Choroid plexus epithelial cell (primary cell): Measurements from ENCODE around the gene FSD2.

ENCODE experiments used
- DNase-seq: peaks from one replicate; pipeline ENCODE4 v3.0.0-alpha.2; 2010; ENCODE audit warnings: low read depth
- H3K4me3 ChIP-seq: 2 replicates; pipeline ENCODE4 v1.5.1; 2011; ENCODE audit warnings: low read depth, mild to moderate bottlenecking, control low read depth, low read length, moderate library complexity
- TF ChIP-seq, protein P1 (sequence below): conservative IDR thresholded peaks from 2 replicates; pipeline ENCODE4 v1.5.1; 2011; ENCODE audit warnings: low read depth, mild to moderate bottlenecking, control low read depth, inconsistent platforms, low read length, moderate library complexity

The FSD2 gene

DNA sequence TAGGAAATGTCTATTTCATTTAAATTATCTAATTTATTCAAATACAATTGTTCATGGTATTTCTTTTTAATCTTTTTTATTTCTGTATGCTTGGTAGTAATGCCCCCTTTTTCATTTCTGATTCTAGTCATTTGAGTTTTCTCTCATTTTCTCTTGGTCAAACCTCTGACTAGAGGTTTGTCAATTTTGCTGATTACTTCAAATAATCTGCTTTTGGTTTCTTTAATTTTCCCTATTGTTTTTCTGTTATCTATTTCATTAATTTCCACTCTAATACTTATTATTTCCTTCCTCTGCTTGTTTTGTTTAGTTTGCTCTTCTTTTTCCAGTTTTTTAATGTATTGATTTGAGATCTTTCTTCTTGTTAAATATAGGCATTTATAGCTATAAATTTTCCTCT, 12.1 kb downstream of the FSD2 start:
- H3K4me3 ChIP-seq, result no peak overlapping the region
- TF ChIP-seq, protein P1, sequence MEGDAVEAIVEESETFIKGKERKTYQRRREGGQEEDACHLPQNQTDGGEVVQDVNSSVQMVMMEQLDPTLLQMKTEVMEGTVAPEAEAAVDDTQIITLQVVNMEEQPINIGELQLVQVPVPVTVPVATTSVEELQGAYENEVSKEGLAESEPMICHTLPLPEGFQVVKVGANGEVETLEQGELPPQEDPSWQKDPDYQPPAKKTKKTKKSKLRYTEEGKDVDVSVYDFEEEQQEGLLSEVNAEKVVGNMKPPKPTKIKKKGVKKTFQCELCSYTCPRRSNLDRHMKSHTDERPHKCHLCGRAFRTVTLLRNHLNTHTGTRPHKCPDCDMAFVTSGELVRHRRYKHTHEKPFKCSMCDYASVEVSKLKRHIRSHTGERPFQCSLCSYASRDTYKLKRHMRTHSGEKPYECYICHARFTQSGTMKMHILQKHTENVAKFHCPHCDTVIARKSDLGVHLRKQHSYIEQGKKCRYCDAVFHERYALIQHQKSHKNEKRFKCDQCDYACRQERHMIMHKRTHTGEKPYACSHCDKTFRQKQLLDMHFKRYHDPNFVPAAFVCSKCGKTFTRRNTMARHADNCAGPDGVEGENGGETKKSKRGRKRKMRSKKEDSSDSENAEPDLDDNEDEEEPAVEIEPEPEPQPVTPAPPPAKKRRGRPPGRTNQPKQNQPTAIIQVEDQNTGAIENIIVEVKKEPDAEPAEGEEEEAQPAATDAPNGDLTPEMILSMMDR, result no peak
- no peak for DNase-seq

DNA sequence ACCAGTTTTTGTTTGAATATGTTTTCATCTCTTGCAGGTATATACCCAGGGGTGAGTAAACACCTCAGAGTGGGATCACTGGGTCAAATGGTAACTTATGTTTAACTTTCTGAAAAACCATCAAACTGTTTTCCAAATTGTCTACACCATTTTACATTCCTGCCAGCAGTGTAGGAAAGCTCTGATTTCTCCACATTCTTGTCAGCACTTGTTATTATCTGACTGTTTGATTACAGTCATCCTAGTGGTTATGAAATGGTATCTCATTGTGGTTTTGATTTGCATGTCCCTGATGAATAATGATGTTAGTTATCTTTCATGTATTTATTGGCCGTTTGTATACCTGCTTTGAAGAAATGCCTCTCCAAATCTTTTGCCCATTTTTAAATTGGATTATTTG, 13.8 kb downstream of the FSD2 start:
- TF ChIP-seq, protein P1, result no peak
- DNase-seq, result no peak
- H3K4me3 ChIP-seq, result no peak overlapping the region

DNA sequence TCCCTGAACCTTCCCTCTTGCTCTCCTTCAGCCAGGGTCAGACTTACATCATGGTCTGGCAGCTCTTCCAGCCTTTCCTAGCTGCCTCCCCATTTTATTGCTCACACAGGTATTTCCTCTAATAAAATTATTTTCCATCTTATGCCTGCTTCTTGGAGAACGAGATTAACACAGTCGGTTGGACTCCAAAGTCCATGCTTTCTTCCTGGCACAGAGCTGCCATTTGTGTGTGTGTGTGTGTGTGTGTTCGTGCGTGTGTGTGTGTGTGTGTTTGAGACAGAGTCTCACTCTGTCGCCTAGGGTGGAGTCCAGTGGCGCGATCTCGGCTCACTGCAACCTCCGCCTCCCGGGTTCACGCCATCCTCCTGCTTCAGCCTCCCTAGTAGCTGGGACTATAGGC, 15.5 kb downstream of the FSD2 start:
- TF ChIP-seq, protein P1, result no peak
- no peak for DNase-seq
- no peak overlapping the region for H3K4me3 ChIP-seq

DNA sequence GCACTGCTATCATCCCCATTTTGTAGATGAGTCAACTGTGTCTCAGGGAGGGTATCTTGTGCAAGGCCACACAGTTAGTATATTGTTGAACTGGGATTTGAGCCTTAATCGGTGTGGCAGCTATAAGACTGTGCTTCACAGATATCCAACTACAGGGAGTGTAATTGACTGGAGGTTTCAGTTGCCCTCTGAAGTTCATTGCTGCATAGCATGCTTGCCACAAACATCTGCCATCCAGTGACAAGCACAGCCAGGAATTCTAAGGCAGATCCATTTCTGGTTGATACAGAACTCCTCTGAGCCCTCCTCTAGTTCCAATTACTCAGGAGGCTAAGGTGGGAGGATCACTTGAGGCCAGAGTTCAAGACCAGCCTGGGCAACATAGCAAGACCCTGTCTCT, 16.4 kb downstream of the FSD2 start:
- no peak for DNase-seq
- no peak overlapping the region for H3K4me3 ChIP-seq
- TF ChIP-seq, protein P1, result no peak

DNA sequence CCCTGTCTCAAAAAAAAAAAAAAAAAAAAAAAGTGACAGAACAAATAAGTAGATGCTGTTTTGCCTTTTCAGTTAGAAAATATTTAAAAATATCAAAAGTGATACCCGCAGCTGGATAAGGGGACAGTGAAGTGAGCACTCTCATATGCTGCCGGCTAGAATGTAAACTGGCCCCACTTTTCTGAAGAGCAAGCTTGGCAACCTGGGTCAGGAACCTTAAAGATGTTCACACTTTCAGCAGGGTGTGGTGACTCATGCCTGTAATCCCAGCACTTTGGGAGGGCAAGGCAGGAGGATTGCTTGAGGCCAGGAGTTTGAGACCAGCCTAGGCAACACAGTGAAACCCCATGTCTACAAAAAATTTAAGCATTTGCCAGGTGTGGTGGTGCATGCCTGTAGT, 17.4 kb downstream of the FSD2 start:
- H3K4me3 ChIP-seq, result no peak overlapping the region
- DNase-seq, result no peak
- TF ChIP-seq, protein P1, result no peak

DNA sequence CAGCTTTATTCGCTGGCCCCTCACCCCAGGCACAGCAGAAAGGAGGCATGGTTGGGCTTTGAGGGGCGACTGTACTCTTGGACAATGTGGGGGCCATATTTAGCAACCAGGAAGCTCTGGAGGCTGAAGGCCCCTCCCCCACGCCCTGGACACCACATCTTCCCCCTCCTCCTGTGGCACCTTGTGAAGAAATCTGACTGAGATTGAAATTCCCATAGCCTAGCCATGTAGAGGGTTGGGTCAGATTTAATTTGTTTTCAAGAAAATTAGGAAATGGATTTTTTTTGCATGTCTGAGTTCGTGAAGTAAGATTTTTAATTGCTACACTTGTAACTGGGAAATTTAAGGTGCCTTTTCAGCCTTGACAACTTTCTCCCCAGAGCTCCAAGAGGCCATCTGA, 24.5 kb downstream of the FSD2 start:
- no peak for DNase-seq
- TF ChIP-seq, protein P1, result no peak
- H3K4me3 ChIP-seq, result no peak overlapping the region

DNA sequence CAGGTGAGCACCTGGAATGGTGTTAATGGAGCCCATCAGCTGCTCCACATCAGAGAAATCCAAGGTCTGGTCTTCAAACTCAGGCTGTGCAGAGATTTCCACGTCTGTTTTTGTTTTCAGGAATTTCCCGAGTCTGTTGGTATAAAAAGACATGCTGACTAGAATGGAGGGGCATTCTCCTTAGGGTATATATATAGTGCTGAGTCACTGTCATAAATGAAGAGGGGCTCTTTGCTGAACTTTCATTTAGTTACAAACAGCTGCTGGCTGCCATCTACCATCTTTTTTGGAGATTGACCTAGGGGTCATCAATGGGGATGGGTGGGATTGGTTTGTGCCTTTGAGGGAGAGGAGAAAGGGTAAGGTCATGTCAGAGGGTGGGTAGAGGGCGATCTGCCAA, 27.1 kb downstream of the FSD2 start:
- TF ChIP-seq, protein P1, result no peak
- H3K4me3 ChIP-seq, result no peak overlapping the region
- no peak for DNase-seq
